Measurements from ENCODE around the gene CNTN5. TPM values are rescaled to one million over a fixed set of nuclear protein-coding genes. Genes with fewer than 3 reads are reported as not detected.

Gene CNTN5
- total and polyA plus RNA-seq, 2 donors = 0.07 to 0.14 TPM

- Histone ChIP-seq H3K4me3 (ENCODE audit: low read length in 2 of 2) (no peak overlapping the region), H3K4me1 (ENCODE audit: control insufficient read depth in 2 of 2, insufficient read depth in 2 of 2, low read length in 2 of 2) (no peaks in the 10 kb centered on the region), H3K27me3 (ENCODE audit: control insufficient read depth in 2 of 2, insufficient read depth in 1 of 2, low read length in 1 of 2) (no peaks in the 10 kb centered on the region), H3K36me3 (ENCODE audit: control insufficient read depth in 2 of 2, insufficient read depth in 2 of 2, low read length in 1 of 2) (no peaks in the 10 kb centered on the region), H3K9me3 (ENCODE audit: control insufficient read depth in 2 of 2, insufficient read depth in 1 of 2, low read length in 1 of 2) (no peaks in the 10 kb centered on the region), H3K27ac (ENCODE audit: low read depth in 1 of 2, low read length in 1 of 2) (no peak overlapping the region)
- 89% methylated on average over 5 of the region's 5 CpGs for WGBS
- no peak for DNase-seq (ENCODE audit: low read depth in 6 of 9, low spot score in 9 of 9)
These were observed 501.9 kb downstream of the CNTN5 start for GRCh38 chr11:99522467-99523173.

- Histone ChIP-seq H3K9me3 (ENCODE audit: control insufficient read depth in 2 of 2, insufficient read depth in 1 of 2, low read length in 1 of 2) (peaks cover 0 to 2% of the 10 kb centered on the region in 2 donors), H3K27me3 (ENCODE audit: control insufficient read depth in 2 of 2, insufficient read depth in 1 of 2, low read length in 1 of 2) (no peaks in the 10 kb centered on the region), H3K4me3 (ENCODE audit: low read length in 2 of 2) (no peak overlapping the region), H3K27ac (ENCODE audit: low read depth in 1 of 2, low read length in 1 of 2) (no peak overlapping the region), H3K36me3 (ENCODE audit: control insufficient read depth in 2 of 2, insufficient read depth in 2 of 2, low read length in 1 of 2) (no peaks in the 10 kb centered on the region), H3K4me1 (ENCODE audit: control insufficient read depth in 2 of 2, insufficient read depth in 2 of 2, low read length in 2 of 2) (no peaks in the 10 kb centered on the region)
- DNase-seq (ENCODE audit: low read depth in 6 of 9, low spot score in 9 of 9) = no peak
- WGBS = 92% methylated on average over 13 of the region's 13 CpGs
These were observed 510.7 kb downstream of the CNTN5 start for GRCh38 chr11:99531468-99531867.

GRCh38 chr11:99534812-99535211 lies 514.1 kb downstream of the CNTN5 start:
- Histone ChIP-seq H3K36me3 (ENCODE audit: control insufficient read depth in 2 of 2, insufficient read depth in 2 of 2, low read length in 1 of 2) (no peaks in the 10 kb centered on the region), H3K9me3 (ENCODE audit: control insufficient read depth in 2 of 2, insufficient read depth in 1 of 2, low read length in 1 of 2) (peaks cover 0 to 2% of the 10 kb centered on the region in 2 donors), H3K27ac (ENCODE audit: low read depth in 1 of 2, low read length in 1 of 2) (no peak overlapping the region), H3K27me3 (ENCODE audit: control insufficient read depth in 2 of 2, insufficient read depth in 1 of 2, low read length in 1 of 2) (no peaks in the 10 kb centered on the region), H3K4me1 (ENCODE audit: control insufficient read depth in 2 of 2, insufficient read depth in 2 of 2, low read length in 2 of 2) (no peaks in the 10 kb centered on the region), H3K4me3 (ENCODE audit: low read length in 2 of 2) (no peak overlapping the region)
- 89% methylated on average over 1 of the region's 1 CpG for WGBS
- no peak for DNase-seq (ENCODE audit: low read depth in 6 of 9, low spot score in 9 of 9)

GRCh38 chr11:99535406-99535805 lies 514.7 kb downstream of the CNTN5 start:
- Histone ChIP-seq H3K4me3 (ENCODE audit: low read length in 2 of 2) (no peak overlapping the region), H3K36me3 (ENCODE audit: control insufficient read depth in 2 of 2, insufficient read depth in 2 of 2, low read length in 1 of 2) (no peaks in the 10 kb centered on the region), H3K27me3 (ENCODE audit: control insufficient read depth in 2 of 2, insufficient read depth in 1 of 2, low read length in 1 of 2) (no peaks in the 10 kb centered on the region), H3K9me3 (ENCODE audit: control insufficient read depth in 2 of 2, insufficient read depth in 1 of 2, low read length in 1 of 2) (peaks cover 0 to 2% of the 10 kb centered on the region in 2 donors), H3K4me1 (ENCODE audit: control insufficient read depth in 2 of 2, insufficient read depth in 2 of 2, low read length in 2 of 2) (no peaks in the 10 kb centered on the region), H3K27ac (ENCODE audit: low read depth in 1 of 2, low read length in 1 of 2) (no peak overlapping the region)
- 36% methylated on average over 1 of the region's 1 CpG for WGBS
- no peak for DNase-seq (ENCODE audit: low read depth in 6 of 9, low spot score in 9 of 9)

- H3K9me3 ChIP-seq (ENCODE audit: control insufficient read depth in 2 of 2, insufficient read depth in 1 of 2, low read length in 1 of 2) = peaks cover 0 to 2% of the 10 kb centered on the region in 2 donors
- H3K27me3 ChIP-seq (ENCODE audit: control insufficient read depth in 2 of 2, insufficient read depth in 1 of 2, low read length in 1 of 2) = no peaks in the 10 kb centered on the region
- no peaks in the 10 kb centered on the region for H3K36me3 ChIP-seq (ENCODE audit: control insufficient read depth in 2 of 2, insufficient read depth in 2 of 2, low read length in 1 of 2)
- H3K4me1 ChIP-seq (ENCODE audit: control insufficient read depth in 2 of 2, insufficient read depth in 2 of 2, low read length in 2 of 2) = no peaks in the 10 kb centered on the region
- no peak for DNase-seq (ENCODE audit: low read depth in 6 of 9, low spot score in 9 of 9)
- H3K27ac ChIP-seq (ENCODE audit: low read depth in 1 of 2, low read length in 1 of 2) = no peak overlapping the region
- WGBS = 68% methylated on average over 2 of the region's 2 CpGs
- no peak overlapping the region for H3K4me3 ChIP-seq (ENCODE audit: low read length in 2 of 2)
These were observed 515.1 kb downstream of the CNTN5 start for GRCh38 chr11:99535819-99536218.

- H3K9me3 ChIP-seq (ENCODE audit: control insufficient read depth in 2 of 2, insufficient read depth in 1 of 2, low read length in 1 of 2) = peaks cover 0 to 2% of the 10 kb centered on the region in 2 donors
- WGBS = 87% methylated on average over 2 of the region's 2 CpGs
- no peaks in the 10 kb centered on the region for H3K27me3 ChIP-seq (ENCODE audit: control insufficient read depth in 2 of 2, insufficient read depth in 1 of 2, low read length in 1 of 2)
- H3K27ac ChIP-seq (ENCODE audit: low read depth in 1 of 2, low read length in 1 of 2) = no peak overlapping the region
- H3K4me1 ChIP-seq (ENCODE audit: control insufficient read depth in 2 of 2, insufficient read depth in 2 of 2, low read length in 2 of 2) = no peaks in the 10 kb centered on the region
- no peak for DNase-seq (ENCODE audit: low read depth in 6 of 9, low spot score in 9 of 9)
- H3K4me3 ChIP-seq (ENCODE audit: low read length in 2 of 2) = no peak overlapping the region
- H3K36me3 ChIP-seq (ENCODE audit: control insufficient read depth in 2 of 2, insufficient read depth in 2 of 2, low read length in 1 of 2) = no peaks in the 10 kb centered on the region
These were observed 516.9 kb downstream of the CNTN5 start for GRCh38 chr11:99537681-99538080.

- Histone ChIP-seq H3K27me3 (ENCODE audit: control insufficient read depth in 2 of 2, insufficient read depth in 1 of 2, low read length in 1 of 2) (no peaks in the 10 kb centered on the region), H3K4me3 (ENCODE audit: low read length in 2 of 2) (no peak overlapping the region), H3K27ac (ENCODE audit: low read depth in 1 of 2, low read length in 1 of 2) (no peak overlapping the region), H3K36me3 (ENCODE audit: control insufficient read depth in 2 of 2, insufficient read depth in 2 of 2, low read length in 1 of 2) (no peaks in the 10 kb centered on the region), H3K4me1 (ENCODE audit: control insufficient read depth in 2 of 2, insufficient read depth in 2 of 2, low read length in 2 of 2) (no peaks in the 10 kb centered on the region), H3K9me3 (ENCODE audit: control insufficient read depth in 2 of 2, insufficient read depth in 1 of 2, low read length in 1 of 2) (no peaks in the 10 kb centered on the region)
- no peak for DNase-seq (ENCODE audit: low read depth in 6 of 9, low spot score in 9 of 9)
- 88% methylated on average over 4 of the region's 4 CpGs for WGBS
These were observed 524.9 kb downstream of the CNTN5 start for GRCh38 chr11:99545616-99546015.

GRCh38 chr11:99548264-99548663 lies 527.5 kb downstream of the CNTN5 start:
- Histone ChIP-seq H3K27me3 (ENCODE audit: control insufficient read depth in 2 of 2, insufficient read depth in 1 of 2, low read length in 1 of 2) (no peaks in the 10 kb centered on the region), H3K4me3 (ENCODE audit: low read length in 2 of 2) (no peak overlapping the region), H3K27ac (ENCODE audit: low read depth in 1 of 2, low read length in 1 of 2) (no peak overlapping the region), H3K36me3 (ENCODE audit: control insufficient read depth in 2 of 2, insufficient read depth in 2 of 2, low read length in 1 of 2) (no peaks in the 10 kb centered on the region), H3K9me3 (ENCODE audit: control insufficient read depth in 2 of 2, insufficient read depth in 1 of 2, low read length in 1 of 2) (no peaks in the 10 kb centered on the region), H3K4me1 (ENCODE audit: control insufficient read depth in 2 of 2, insufficient read depth in 2 of 2, low read length in 2 of 2) (no peaks in the 10 kb centered on the region)
- no peak for DNase-seq (ENCODE audit: low read depth in 6 of 9, low spot score in 9 of 9)
- 92% methylated on average over 3 of the region's 3 CpGs for WGBS

- 79% methylated on average over 1 of the region's 1 CpG for WGBS
- Histone ChIP-seq H3K4me1 (ENCODE audit: control insufficient read depth in 2 of 2, insufficient read depth in 2 of 2, low read length in 2 of 2) (no peaks in the 10 kb centered on the region), H3K9me3 (ENCODE audit: control insufficient read depth in 2 of 2, insufficient read depth in 1 of 2, low read length in 1 of 2) (no peaks in the 10 kb centered on the region), H3K36me3 (ENCODE audit: control insufficient read depth in 2 of 2, insufficient read depth in 2 of 2, low read length in 1 of 2) (no peaks in the 10 kb centered on the region), H3K27me3 (ENCODE audit: control insufficient read depth in 2 of 2, insufficient read depth in 1 of 2, low read length in 1 of 2) (no peaks in the 10 kb centered on the region), H3K4me3 (ENCODE audit: low read length in 2 of 2) (no peak overlapping the region), H3K27ac (ENCODE audit: low read depth in 1 of 2, low read length in 1 of 2) (no peak overlapping the region)
- no peak for DNase-seq (ENCODE audit: low read depth in 6 of 9, low spot score in 9 of 9)
These were observed 533.6 kb downstream of the CNTN5 start for GRCh38 chr11:99554232-99554903.

Measured in thymus (tissue), 11 donors.